ENCODE data around the gene FAS.

The FAS gene

GRCh38 chr10:88966797-88967196 is 23.8 kb upstream of the FAS start:
- H3K36me3 ChIP-seq (ENCODE audit: control insufficient read depth in 2 of 2, insufficient read depth in 1 of 2, low read length in 2 of 2): no peaks in the 10 kb centered on the region
- TF ChIP-seq ZNF544 (tag by site-specific recombination; IDR thresholded peaks at IDR 0.05): no peak
- no peak for TF ChIP-seq ZNF366 (tag by site-specific recombination; conservative IDR thresholded peaks at IDR 0.05)
- no peak for TF ChIP-seq ZNF140 (tag by site-specific recombination; IDR thresholded peaks at IDR 0.05)
- TF ChIP-seq ZNF561 (tag by site-specific recombination; IDR thresholded peaks at IDR 0.05; ENCODE audit: borderline replicate concordance): no peak
- no peak for TF ChIP-seq KLF8 (tag by site-specific recombination; IDR thresholded peaks at IDR 0.05)
- TF ChIP-seq SP2 (tag by site-specific recombination; IDR thresholded peaks at IDR 0.05): no peak
- TF ChIP-seq ZNF132 (tag by site-specific recombination; IDR thresholded peaks at IDR 0.05; ENCODE audit: borderline replicate concordance): no peak
- TF ChIP-seq SCRT2 (tag by site-specific recombination; IDR thresholded peaks at IDR 0.05): no peak
- no peaks in the 10 kb centered on the region for H3K9me3 ChIP-seq (ENCODE audit: control insufficient read depth, insufficient read depth, low read depth, low read length)

GRCh38 chr10:88968391-88968790 is 22.2 kb upstream of the FAS start:
- POLR2A ChIA-PET: no interaction called here
- TF ChIP-seq ZNF138 (tag by site-specific recombination; IDR thresholded peaks at IDR 0.05; ENCODE audit: borderline replicate concordance): no peak
- TF ChIP-seq ZNF146 (tag by site-specific recombination; IDR thresholded peaks at IDR 0.05): no peak
- TF ChIP-seq ZNF518A (tag by site-specific recombination; conservative IDR thresholded peaks at IDR 0.05; ENCODE audit: low read depth): no peak
- TF ChIP-seq REPIN1 (tag by site-specific recombination; IDR thresholded peaks at IDR 0.05; ENCODE audit: low read depth): no peak
- TF ChIP-seq ZNF169 (tag by site-specific recombination; IDR thresholded peaks at IDR 0.05): no peak
- TF ChIP-seq ZNF335 (tag by site-specific recombination; conservative IDR thresholded peaks at IDR 0.05): no peak
- TF ChIP-seq ZFHX2 (tag by site-specific recombination; conservative IDR thresholded peaks at IDR 0.05): no peak
- no peak for TF ChIP-seq ZNF239 (tag by site-specific recombination; IDR thresholded peaks at IDR 0.05)
- no peak for TF ChIP-seq ZNF416 (tag by site-specific recombination; IDR thresholded peaks at IDR 0.05)
- TF ChIP-seq ZNF248 (tag by site-specific recombination; IDR thresholded peaks at IDR 0.05): no peak
- TF ChIP-seq ZNF473 (tag by site-specific recombination; IDR thresholded peaks at IDR 0.05): no peak
- H3K4me1 ChIP-seq (ENCODE audit: control insufficient read depth, insufficient read depth, low read length): peaks cover 3% of the 10 kb centered on the region; the same call in 1 of the 2 replicates
- no peaks in the 10 kb centered on the region for H3K36me3 ChIP-seq (ENCODE audit: control insufficient read depth in 2 of 2, insufficient read depth in 1 of 2, low read length in 2 of 2)
- H3K27ac ChIP-seq (ENCODE audit: extremely low read depth, low read depth, low read length): no peak overlapping the region
- CTCF ChIA-PET: interaction anchor here (0.5 to 1.8 kb wide), 5 partner anchors 12 to 249 kb away, joined by 3 to 8 read pairs (median 4); no protein-coding TSS in a partner anchor
- no peak overlapping the region for H3K4me3 ChIP-seq (ENCODE audit: low read depth, low read length)
- no peaks in the 10 kb centered on the region for H3K9me3 ChIP-seq (ENCODE audit: control insufficient read depth, insufficient read depth, low read depth, low read length)

More at GRCh38 chr10:88966797-88967196, 23.8 kb upstream of the FAS start:
- Histone ChIP-seq H3K4me3 (ENCODE audit: low read depth, low read length) (no peak overlapping the region), H3K27ac (ENCODE audit: extremely low read depth, low read depth, low read length) (no peak overlapping the region), H3K4me1 (ENCODE audit: control insufficient read depth, insufficient read depth, low read length) (peaks cover 3% of the 10 kb centered on the region; the same call in 1 of the 2 replicates)
- POLR2A ChIA-PET: interaction anchor here (0.8 kb wide), 1 partner anchor 735 kb away, joined by 3 read pairs; the partner anchor contains the start of gene KIF20B
- CTCF ChIA-PET: no interaction called here
